OCI-LY7 (cell line): ENCODE measurements around the gene GRIK1.

Source experiments
- EZH2phosphoT487 ChIP-seq: fragments of 200-600 bp; sonication (generic); IDR thresholded peaks from 2 replicates; pipeline ENCODE4 v1.6.1; 2018; ENCODE audit warnings: low read depth, borderline replicate concordance, mild to moderate bottlenecking, mixed run types, antibody characterized with exemption, low read length, moderate library complexity, mixed read lengths
- TF ChIP-seq, protein P1 (sequence below): fragments of 200-600 bp; sonication (generic); conservative IDR thresholded peaks from 2 replicates; pipeline ENCODE4 v1.5.1; 2014; ENCODE audit warnings: mild to moderate bottlenecking, antibody characterized with exemption, low read length, moderate library complexity, mixed read lengths

DNA sequence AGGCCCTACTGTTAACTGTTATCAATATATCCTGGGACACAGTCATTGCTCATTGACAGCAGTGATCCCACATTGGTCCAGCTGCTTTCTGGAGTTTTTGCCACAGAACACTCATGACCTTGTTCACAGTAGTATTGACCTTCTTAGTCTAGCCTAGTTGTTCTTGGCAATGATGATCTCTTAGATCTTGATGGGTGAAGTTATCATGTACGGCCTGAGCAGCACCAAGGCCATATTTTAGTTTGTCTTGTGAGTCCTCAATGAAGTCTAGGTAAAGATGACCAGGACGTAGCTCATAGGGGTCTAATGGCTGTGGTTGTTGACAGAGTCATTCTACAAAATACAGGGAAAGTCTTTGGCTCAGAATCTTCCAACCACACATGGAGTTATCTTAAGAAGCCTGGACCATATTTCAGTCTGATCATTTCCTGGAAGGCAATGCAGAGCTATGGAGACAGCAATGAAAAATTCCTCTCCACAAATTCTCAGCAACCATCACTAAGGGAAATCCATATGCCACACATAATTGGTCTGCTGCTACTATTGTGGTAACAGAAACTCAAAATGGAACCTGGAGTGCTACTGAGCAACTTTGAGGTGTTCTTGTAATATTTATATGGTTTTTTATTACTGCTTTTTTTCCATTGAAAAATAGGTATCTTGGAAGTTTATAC lies 279.6 kb downstream of the GRIK1 start:
- TF ChIP-seq, protein P1, sequence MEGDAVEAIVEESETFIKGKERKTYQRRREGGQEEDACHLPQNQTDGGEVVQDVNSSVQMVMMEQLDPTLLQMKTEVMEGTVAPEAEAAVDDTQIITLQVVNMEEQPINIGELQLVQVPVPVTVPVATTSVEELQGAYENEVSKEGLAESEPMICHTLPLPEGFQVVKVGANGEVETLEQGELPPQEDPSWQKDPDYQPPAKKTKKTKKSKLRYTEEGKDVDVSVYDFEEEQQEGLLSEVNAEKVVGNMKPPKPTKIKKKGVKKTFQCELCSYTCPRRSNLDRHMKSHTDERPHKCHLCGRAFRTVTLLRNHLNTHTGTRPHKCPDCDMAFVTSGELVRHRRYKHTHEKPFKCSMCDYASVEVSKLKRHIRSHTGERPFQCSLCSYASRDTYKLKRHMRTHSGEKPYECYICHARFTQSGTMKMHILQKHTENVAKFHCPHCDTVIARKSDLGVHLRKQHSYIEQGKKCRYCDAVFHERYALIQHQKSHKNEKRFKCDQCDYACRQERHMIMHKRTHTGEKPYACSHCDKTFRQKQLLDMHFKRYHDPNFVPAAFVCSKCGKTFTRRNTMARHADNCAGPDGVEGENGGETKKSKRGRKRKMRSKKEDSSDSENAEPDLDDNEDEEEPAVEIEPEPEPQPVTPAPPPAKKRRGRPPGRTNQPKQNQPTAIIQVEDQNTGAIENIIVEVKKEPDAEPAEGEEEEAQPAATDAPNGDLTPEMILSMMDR: no peak
- TF ChIP-seq EZH2phosphoT487: no peak
